Fibroblast of mammary gland (primary cell): Measurements from ENCODE around the gene ELOA2.
"Not testable (repeated sequence)": the region's sequence is repeated elsewhere in the genome, so short reads cannot be mapped to it uniquely, and the experiment has no call there.

ENCODE experiments used
- DNase-seq: peaks from one replicate; pipeline ENCODE4 v3.0.0-alpha.2; 2010; ENCODE audit warnings: low read depth
- H3K4me3 ChIP-seq: 2 replicates; pipeline ENCODE4 v1.5.1; 2011; ENCODE audit warnings: low read depth, mild to moderate bottlenecking, low read length, moderate library complexity; ENCODE audit not compliant: control insufficient read depth
- TF ChIP-seq, protein P1 (sequence below): conservative IDR thresholded peaks from 2 replicates; pipeline ENCODE4 v1.5.1; 2011; ENCODE audit warnings: low read depth, low read length, inconsistent platforms; ENCODE audit not compliant: control insufficient read depth, insufficient read depth

Gene ELOA2

GRCh38 chr18:47036298-47036874, 965 bp upstream of the ELOA2 start:
- TF ChIP-seq, protein P1, sequence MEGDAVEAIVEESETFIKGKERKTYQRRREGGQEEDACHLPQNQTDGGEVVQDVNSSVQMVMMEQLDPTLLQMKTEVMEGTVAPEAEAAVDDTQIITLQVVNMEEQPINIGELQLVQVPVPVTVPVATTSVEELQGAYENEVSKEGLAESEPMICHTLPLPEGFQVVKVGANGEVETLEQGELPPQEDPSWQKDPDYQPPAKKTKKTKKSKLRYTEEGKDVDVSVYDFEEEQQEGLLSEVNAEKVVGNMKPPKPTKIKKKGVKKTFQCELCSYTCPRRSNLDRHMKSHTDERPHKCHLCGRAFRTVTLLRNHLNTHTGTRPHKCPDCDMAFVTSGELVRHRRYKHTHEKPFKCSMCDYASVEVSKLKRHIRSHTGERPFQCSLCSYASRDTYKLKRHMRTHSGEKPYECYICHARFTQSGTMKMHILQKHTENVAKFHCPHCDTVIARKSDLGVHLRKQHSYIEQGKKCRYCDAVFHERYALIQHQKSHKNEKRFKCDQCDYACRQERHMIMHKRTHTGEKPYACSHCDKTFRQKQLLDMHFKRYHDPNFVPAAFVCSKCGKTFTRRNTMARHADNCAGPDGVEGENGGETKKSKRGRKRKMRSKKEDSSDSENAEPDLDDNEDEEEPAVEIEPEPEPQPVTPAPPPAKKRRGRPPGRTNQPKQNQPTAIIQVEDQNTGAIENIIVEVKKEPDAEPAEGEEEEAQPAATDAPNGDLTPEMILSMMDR, result peak; percentile 64
- DNase-seq, result peak; percentile 59
- H3K4me3 ChIP-seq, result no peak overlapping the region

GRCh38 chr18:47034591-47034990, 830 bp downstream of the ELOA2 start:
- DNase-seq, H3K4me3 ChIP-seq: not testable (repeated sequence)

DNA sequence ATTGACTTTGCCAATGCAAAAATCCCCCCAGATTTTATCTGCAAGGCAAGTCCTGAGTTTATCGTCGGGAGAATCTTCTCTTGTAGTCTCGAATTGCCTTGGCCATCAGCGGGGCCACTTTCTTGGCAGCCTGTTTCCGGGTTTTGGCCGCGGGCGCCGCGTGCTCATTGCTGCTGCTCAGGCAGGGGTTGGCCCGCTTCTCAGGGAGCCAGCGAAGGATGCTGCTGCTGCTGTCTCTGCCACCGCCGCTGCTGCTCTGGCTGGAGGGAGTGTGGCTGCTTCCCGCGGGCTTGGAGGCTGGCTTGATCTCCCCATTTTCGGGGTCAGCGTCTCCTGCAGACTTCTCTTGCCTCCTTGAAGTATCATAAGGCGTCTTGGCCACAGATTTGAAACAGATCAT, 2.5 kb downstream of the ELOA2 start:
- DNase-seq, result no peak
- TF ChIP-seq, protein P1, result no peak
- H3K4me3 ChIP-seq, result no peak overlapping the region

GRCh38 chr18:47030887-47031286, 4.5 kb downstream of the ELOA2 start:
- not testable (repeated sequence) for DNase-seq, H3K4me3 ChIP-seq

GRCh38 chr18:47029684-47030353, 5.6 kb downstream of the ELOA2 start:
- not testable (repeated sequence) for DNase-seq, H3K4me3 ChIP-seq

- not testable (repeated sequence) for H3K4me3 ChIP-seq, DNase-seq
These were observed 6.7 kb downstream of the ELOA2 start for GRCh38 chr18:47028738-47029137.

GRCh38 chr18:47025557-47026174, 9.8 kb downstream of the ELOA2 start:
- not testable (repeated sequence) for H3K4me3 ChIP-seq, DNase-seq

DNA sequence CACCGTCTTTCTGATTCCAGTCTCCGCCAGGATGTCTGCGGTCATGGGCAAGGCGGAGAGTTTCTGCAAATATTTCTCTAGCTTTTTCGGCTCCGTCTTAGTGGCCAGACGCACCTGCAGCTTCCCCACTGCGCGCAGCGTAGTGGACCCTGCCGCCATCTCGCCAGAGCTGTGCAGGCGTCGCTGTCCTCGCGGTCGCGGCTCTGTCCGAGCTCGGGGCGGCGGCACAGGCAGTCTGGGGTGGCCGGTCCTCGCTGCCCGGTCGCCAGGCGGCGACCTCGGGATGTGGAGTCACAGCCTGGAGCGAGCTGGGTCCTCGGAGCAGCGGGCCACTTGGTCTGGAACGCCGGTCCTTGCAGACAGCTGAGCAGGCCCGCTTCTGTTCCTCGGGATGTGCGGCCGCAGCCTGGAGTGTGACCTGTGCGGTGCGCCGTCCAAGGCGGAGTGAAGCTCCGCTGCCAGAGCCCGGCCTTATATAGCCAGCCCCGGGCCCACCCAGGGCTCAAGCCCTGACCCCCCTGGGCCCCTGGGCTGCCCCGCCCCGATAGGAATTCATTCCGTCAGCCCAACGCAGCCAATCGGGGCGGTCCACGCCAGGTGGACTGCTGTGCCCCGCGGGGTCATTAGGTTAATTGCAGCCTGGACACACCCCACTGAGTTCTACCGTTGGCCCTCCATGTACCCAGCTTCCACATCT, 11.5 kb downstream of the ELOA2 start:
- not testable (repeated sequence) for H3K4me3 ChIP-seq, DNase-seq

- H3K4me3 ChIP-seq, DNase-seq: not testable (repeated sequence)
These were observed 12.6 kb downstream of the ELOA2 start for GRCh38 chr18:47022821-47023220.

DNA sequence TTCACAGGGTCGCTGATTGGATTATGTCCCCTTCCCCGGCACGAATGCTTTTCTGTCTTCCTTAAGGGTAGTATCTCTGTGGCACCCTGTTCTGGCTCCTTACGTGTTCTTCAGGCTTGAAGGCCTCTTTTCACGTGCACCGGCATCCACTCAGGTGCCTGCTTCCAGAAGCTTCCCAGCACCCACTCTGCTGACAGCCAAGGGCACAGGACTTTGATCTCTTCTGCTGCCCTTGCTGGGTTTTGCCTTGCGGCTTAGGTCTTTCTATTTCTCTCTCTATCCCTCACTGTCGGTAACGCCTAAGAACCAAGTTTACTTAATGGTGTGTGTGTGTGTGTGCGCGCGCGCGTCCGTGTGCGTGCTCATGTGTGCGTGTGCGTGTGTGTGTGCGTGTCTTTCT, 14.7 kb downstream of the ELOA2 start:
- not testable (repeated sequence) for DNase-seq

GRCh38 chr18:47019870-47020269, 15.6 kb downstream of the ELOA2 start:
- H3K4me3 ChIP-seq, result not testable (repeated sequence)

More for the DNA sequence above, 14.7 kb downstream of the ELOA2 start:
- not testable (repeated sequence) for H3K4me3 ChIP-seq

More at GRCh38 chr18:47019870-47020269, 15.6 kb downstream of the ELOA2 start:
- not testable (repeated sequence) for DNase-seq
